Uterus (tissue), 4 donors: ENCODE measurements around the gene BTC. TPM values are rescaled to one million over a fixed set of nuclear protein-coding genes. Genes with fewer than 3 reads are reported as not detected.
A peak's percentile ranks its signal among the peaks of the same experiment; 100 is the strongest.

Experiments used
- DNase-seq, 2 donors: peaks; one replicate each; pipeline ENCODE4 v3.0.0-alpha.2; 2019 to 2020
- H3K27ac ChIP-seq, 2 donors: fragments of 200-600 bp; sonication (generic); 1 replicate in 1 of 2; 2 replicates in 1 of 2; pipeline ENCODE4 v1.5.1; 2016 to 2018
- H3K27me3 ChIP-seq, 2 donors: fragments of 200-600 bp; sonication (generic); one replicate each; pipeline ENCODE4 v1.5.1; 2018 to 2019; ENCODE audit warnings: control low read depth in 1 of 2
- H3K36me3 ChIP-seq, 2 donors: fragments of 200-600 bp; sonication (generic); one replicate each; pipeline ENCODE4 v1.5.1; 2019; ENCODE audit warnings: control low read depth in 1 of 2
- H3K4me1 ChIP-seq, 2 donors: fragments of 200-600 bp; sonication (generic); one replicate each; pipeline ENCODE4 v1.5.1; 2018 to 2019; ENCODE audit warnings: control low read depth in 1 of 2
- H3K4me3 ChIP-seq, 2 donors: fragments of 200-600 bp; sonication (generic); 1 replicate in 1 of 2; 2 replicates in 1 of 2; pipeline ENCODE4 v1.5.1; 2018 to 2019; ENCODE audit warnings: mild to moderate bottlenecking in 1 of 2
- H3K9me3 ChIP-seq, 2 donors: fragments of 200-600 bp; sonication (generic); one replicate each; pipeline ENCODE4 v1.5.1; 2019; ENCODE audit warnings: control low read depth in 1 of 2
- POLR2A ChIP-seq, 2 donors: fragments of 450-650 bp; IDR thresholded peaks; one replicate each; pipeline ENCODE4 v1.6.1; 2016; ENCODE audit warnings: antibody characterized with exemption in 2 of 2, mild to moderate bottlenecking in 1 of 2, moderate library complexity in 1 of 2
- intact Hi-C: fragments of 100-400 bp; cut with DNase I; formaldehyde crosslinking; loops from one replicate; pipeline ENCODE4 v1.15.1; 2023; ENCODE audit warnings: low total_unique reads
- total RNA-seq, 4 donors: library from RNA; depleted of rRNA in 3 of 4; stranded (reverse); fragments of >200 nt in 3 of 4; gene quantifications; one replicate each; pipeline versions ENCODE4 v1.1.0 to v1.2.4, GENCODE V29; 2014 to 2023
- TF ChIP-seq, protein P1 (sequence below), 4 experiments: fragments of 200-600 bp in 2 of 4; fragments of 450-650 bp in 2 of 4; sonication (generic) in 2 of 4; IDR thresholded peaks; one replicate each; pipeline ENCODE4 v1.5.1; 2016 to 2019; ENCODE audit warnings: antibody characterized with exemption in 4 of 4, mild to moderate bottlenecking in 2 of 4, moderate library complexity in 1 of 4
- donor health status: DM: yes; HTN: yes; CAD: no.

The BTC gene, protein sequence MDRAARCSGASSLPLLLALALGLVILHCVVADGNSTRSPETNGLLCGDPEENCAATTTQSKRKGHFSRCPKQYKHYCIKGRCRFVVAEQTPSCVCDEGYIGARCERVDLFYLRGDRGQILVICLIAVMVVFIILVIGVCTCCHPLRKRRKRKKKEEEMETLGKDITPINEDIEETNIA
- 1 to 10 TPM in 3 of 4 donors, under 1 TPM in 1; 0.26 to 3.0 (median 2.3) TPM for total RNA-seq

DNA sequence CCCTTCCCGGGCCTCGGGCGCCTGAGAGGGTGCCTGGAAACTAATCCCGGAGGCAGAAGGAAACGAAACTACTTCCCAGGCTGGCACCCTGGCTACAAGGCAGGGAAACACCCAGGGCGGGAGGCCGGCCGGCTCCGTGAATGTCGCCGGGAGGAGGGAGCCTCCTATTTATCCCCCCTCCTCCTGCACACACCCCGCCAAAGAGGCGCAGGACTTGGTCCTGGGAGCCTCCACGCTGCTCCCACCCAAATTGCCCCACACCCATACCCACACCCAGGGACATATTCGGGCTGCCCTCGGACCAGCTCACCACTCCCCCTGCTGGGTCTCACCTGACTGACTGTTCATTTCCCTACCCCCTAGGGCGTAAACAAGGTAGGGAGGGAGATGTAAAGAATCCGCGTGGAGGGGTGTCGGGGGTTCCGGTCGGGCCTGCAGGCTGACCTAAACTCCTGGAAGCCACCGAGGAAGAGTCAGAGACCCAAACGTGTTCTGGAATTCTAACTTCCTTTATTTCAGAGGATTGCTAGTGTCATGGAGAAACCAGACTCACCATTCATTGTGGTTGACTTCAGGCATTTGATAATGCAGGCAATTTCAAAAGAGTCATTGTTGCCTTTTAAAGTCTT is at the start of gene BTC:
BTC (minus strand) TSS at position 142 of the 629 bp plus-strand sequence. CDS start 198 bp downstream, outside the sequence.
- Histone ChIP-seq H3K9me3 (no peaks in the 10 kb centered on the region), H3K4me3 (peak within 1 kb of the TSS; percentile 50), H3K27ac (peak within 1 kb of the TSS; percentile 46 to 77), H3K36me3 (no peaks in the 10 kb centered on the region), H3K27me3 (no peaks in the 10 kb centered on the region), H3K4me1 (no peaks in the 10 kb centered on the region)
- no peak for TF ChIP-seq POLR2A (IDR thresholded peaks at IDR 0.05)
- TF ChIP-seq, protein P1, sequence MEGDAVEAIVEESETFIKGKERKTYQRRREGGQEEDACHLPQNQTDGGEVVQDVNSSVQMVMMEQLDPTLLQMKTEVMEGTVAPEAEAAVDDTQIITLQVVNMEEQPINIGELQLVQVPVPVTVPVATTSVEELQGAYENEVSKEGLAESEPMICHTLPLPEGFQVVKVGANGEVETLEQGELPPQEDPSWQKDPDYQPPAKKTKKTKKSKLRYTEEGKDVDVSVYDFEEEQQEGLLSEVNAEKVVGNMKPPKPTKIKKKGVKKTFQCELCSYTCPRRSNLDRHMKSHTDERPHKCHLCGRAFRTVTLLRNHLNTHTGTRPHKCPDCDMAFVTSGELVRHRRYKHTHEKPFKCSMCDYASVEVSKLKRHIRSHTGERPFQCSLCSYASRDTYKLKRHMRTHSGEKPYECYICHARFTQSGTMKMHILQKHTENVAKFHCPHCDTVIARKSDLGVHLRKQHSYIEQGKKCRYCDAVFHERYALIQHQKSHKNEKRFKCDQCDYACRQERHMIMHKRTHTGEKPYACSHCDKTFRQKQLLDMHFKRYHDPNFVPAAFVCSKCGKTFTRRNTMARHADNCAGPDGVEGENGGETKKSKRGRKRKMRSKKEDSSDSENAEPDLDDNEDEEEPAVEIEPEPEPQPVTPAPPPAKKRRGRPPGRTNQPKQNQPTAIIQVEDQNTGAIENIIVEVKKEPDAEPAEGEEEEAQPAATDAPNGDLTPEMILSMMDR (IDR thresholded peaks at IDR 0.05): peak in 3 of 4 experiments; percentile 14 to 28 (median 27)
- intact Hi-C loops: no loop called here
- peak; percentile 20 to 23 for DNase-seq

DNA sequence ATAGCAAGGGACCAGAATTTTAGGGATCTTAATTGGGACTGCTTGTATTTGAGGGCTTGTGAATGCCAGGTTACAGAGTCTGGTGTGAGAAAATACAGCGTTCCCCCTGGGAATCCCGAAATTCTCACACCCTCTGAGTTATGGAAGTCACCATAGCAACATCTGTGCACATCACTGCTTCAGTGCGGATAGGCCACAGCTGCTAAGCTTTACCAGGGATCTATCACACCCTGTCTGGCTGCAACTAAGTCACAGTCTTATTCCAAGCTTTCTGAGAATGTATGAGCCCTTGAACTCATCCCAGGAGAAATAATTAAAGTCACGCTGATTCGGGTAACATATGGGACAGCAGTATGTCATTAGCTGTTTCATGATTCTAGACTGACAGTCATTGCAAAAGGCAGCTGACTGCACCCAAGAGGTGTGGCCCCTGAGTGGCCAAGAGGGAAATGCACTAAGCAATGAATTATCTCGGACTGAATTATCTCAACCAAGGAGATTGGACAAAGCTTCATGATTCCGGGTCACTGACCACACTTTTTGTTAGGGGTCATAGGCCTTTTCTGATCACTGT is 46.7 kb upstream of the BTC start:
- no peak overlapping the region for H3K4me3 ChIP-seq
- no peaks in the 10 kb centered on the region for H3K27me3 ChIP-seq
- intact Hi-C loops: no loop called here

DNA sequence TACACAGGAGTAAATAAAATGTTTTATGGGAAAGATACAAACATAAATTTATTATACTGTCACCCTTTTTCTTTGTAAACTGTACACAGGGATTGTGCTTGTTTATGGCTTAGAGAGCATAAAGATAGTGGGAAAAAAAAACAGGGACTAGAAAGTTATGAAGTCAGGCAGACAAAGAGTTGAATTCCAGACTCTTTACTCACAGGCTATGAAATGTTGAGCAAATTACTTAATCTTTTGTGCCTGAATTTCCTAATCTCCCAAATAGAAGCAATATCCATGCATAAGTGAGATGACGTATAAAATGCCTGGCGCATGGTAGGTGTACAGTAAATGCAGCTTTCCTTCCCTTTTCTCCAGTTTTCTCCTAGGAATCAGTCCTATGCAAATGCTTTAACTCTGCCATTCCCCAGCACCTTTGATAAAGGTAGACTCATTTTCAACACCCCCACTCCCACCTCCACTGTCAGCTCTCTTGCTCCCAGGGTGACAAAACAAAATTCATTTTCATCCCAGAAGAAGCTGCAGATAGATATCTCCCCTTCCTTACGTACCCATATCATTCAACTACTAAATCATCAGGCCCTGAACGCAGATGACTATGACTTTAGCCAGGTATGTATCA is 44.5 kb upstream of the BTC start:
- no peaks in the 10 kb centered on the region for H3K36me3 ChIP-seq
- no peak for DNase-seq
- H3K4me3 ChIP-seq: no peak overlapping the region
- TF ChIP-seq, protein P1 (IDR thresholded peaks at IDR 0.05): no peak
- no peak for TF ChIP-seq POLR2A (IDR thresholded peaks at IDR 0.05)
- no peak overlapping the region for H3K27ac ChIP-seq
- intact Hi-C loops: no loop called here
- no peaks in the 10 kb centered on the region for H3K9me3 ChIP-seq
- no peaks in the 10 kb centered on the region for H3K4me1 ChIP-seq
- H3K27me3 ChIP-seq: no peaks in the 10 kb centered on the region

More for the DNA sequence above, 46.7 kb upstream of the BTC start:
- TF ChIP-seq, protein P1 (IDR thresholded peaks at IDR 0.05): no peak
- no peak for TF ChIP-seq POLR2A (IDR thresholded peaks at IDR 0.05)
- Histone ChIP-seq H3K36me3 (no peaks in the 10 kb centered on the region), H3K9me3 (no peaks in the 10 kb centered on the region), H3K27ac (no peak overlapping the region), H3K4me1 (no peaks in the 10 kb centered on the region)
- DNase-seq: no peak

DNA sequence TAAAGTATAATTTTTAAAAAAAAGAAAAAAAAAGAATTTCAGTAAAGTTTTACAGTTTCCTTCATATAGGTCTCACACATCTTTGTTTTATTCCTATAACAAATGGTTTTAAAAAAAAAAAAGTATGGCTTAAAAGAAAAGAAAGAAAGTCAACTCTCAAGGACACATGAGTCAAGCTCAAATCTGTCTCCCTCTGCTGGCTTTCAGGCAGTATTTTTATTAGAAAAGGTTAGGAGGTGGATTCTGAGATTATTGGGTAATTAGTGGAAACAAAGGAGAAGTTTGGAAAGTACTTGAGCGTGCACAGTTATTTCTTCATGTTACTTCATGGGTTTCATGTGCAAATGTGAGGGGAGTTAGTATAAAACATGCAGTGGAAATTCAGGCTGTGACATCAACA is 36.6 kb upstream of the BTC start:
- no peaks in the 10 kb centered on the region for H3K36me3 ChIP-seq
- H3K4me3 ChIP-seq: no peak overlapping the region
- H3K27ac ChIP-seq: no peak overlapping the region
- no peak for DNase-seq
- TF ChIP-seq, protein P1 (IDR thresholded peaks at IDR 0.05): no peak
- TF ChIP-seq POLR2A (IDR thresholded peaks at IDR 0.05): no peak
- H3K9me3 ChIP-seq: no peaks in the 10 kb centered on the region
- intact Hi-C loops: no loop called here
- no peaks in the 10 kb centered on the region for H3K27me3 ChIP-seq
- no peaks in the 10 kb centered on the region for H3K4me1 ChIP-seq

DNA sequence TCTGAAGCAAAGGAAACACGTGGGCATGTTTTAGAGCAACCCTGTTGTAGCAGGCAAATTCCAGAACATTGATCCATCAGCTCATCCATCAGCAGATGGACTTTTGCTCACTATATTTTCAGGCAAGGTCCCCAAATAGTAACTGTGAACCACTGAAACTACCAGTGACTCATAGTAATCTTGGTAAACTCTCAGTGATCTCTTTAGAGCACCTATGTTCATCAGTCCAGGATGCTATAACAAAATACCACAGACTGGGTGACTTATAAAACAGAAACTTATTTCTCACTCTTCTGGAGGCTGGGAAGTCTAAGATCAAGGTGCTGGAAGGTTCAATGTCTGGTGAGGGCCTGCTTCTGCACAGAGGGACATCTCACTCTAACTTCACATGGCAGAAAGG is 28.9 kb upstream of the BTC start:
- TF ChIP-seq POLR2A (IDR thresholded peaks at IDR 0.05): no peak
- TF ChIP-seq, protein P1 (IDR thresholded peaks at IDR 0.05): no peak
- Histone ChIP-seq H3K27me3 (no peaks in the 10 kb centered on the region), H3K4me1 (no peaks in the 10 kb centered on the region), H3K4me3 (no peak overlapping the region), H3K9me3 (no peaks in the 10 kb centered on the region), H3K27ac (no peak overlapping the region), H3K36me3 (no peaks in the 10 kb centered on the region)
- DNase-seq: no peak
- intact Hi-C loops: no loop called here
